ENCODE results near the gene UST.
"Not testable (repeated sequence)": the region's sequence is repeated elsewhere in the genome, so short reads cannot be mapped to it uniquely, and the experiment has no call there.

Gene UST

GRCh38 chr6:148907573-148907972 lies 160.7 kb downstream of the UST start:
- no peak overlapping the region for H3K27ac ChIP-seq
- TF ChIP-seq CTCF (IDR thresholded peaks at IDR 0.05) (no peak), ZFX (IDR thresholded peaks at IDR 0.05; ENCODE audit: borderline replicate concordance) (no peak)

- no peak overlapping the region for H3K27ac ChIP-seq
- no peak for TF ChIP-seq CTCF (IDR thresholded peaks at IDR 0.05)
- no peak for TF ChIP-seq ZFX (IDR thresholded peaks at IDR 0.05; ENCODE audit: borderline replicate concordance)
Measured at GRCh38 chr6:148912252-148912651, 165.4 kb downstream of the UST start.

GRCh38 chr6:148915810-148916209 lies 169.0 kb downstream of the UST start:
- no peak for TF ChIP-seq ZFX (IDR thresholded peaks at IDR 0.05; ENCODE audit: borderline replicate concordance)
- TF ChIP-seq CTCF (IDR thresholded peaks at IDR 0.05): no peak
- H3K27ac ChIP-seq: no peak overlapping the region

- H3K27ac ChIP-seq: not testable (repeated sequence)
Measured at GRCh38 chr6:148916485-148916884, 169.7 kb downstream of the UST start.

GRCh38 chr6:148924226-148925012 lies 177.6 kb downstream of the UST start:
- TF ChIP-seq ZFX (IDR thresholded peaks at IDR 0.05; ENCODE audit: borderline replicate concordance) (no peak), CTCF (IDR thresholded peaks at IDR 0.05) (no peak)
- H3K27ac ChIP-seq: no peak overlapping the region

- H3K27ac ChIP-seq: no peak overlapping the region
- TF ChIP-seq ZFX (IDR thresholded peaks at IDR 0.05; ENCODE audit: borderline replicate concordance) (no peak), CTCF (IDR thresholded peaks at IDR 0.05) (no peak)
Measured at GRCh38 chr6:148925701-148926100, 178.9 kb downstream of the UST start.

- no peak overlapping the region for H3K27ac ChIP-seq
- TF ChIP-seq CTCF (IDR thresholded peaks at IDR 0.05): no peak
- no peak for TF ChIP-seq ZFX (IDR thresholded peaks at IDR 0.05; ENCODE audit: borderline replicate concordance)
Measured at GRCh38 chr6:148926478-148926877, 179.6 kb downstream of the UST start.

GRCh38 chr6:148927586-148927985 lies 180.8 kb downstream of the UST start:
- H3K27ac ChIP-seq: no peak overlapping the region
- no peak for TF ChIP-seq ZFX (IDR thresholded peaks at IDR 0.05; ENCODE audit: borderline replicate concordance)
- no peak for TF ChIP-seq CTCF (IDR thresholded peaks at IDR 0.05)
